ENCODE measurements around the gene VMAC. TPM values are rescaled to one million over a fixed set of nuclear protein-coding genes. Genes with fewer than 3 reads are reported as not detected.
A peak's percentile ranks its signal among the peaks of the same experiment; 100 is the strongest.

VMAC gene
- total RNA-seq, 1 donor from 2014 or later = 4.6 TPM

DNA sequence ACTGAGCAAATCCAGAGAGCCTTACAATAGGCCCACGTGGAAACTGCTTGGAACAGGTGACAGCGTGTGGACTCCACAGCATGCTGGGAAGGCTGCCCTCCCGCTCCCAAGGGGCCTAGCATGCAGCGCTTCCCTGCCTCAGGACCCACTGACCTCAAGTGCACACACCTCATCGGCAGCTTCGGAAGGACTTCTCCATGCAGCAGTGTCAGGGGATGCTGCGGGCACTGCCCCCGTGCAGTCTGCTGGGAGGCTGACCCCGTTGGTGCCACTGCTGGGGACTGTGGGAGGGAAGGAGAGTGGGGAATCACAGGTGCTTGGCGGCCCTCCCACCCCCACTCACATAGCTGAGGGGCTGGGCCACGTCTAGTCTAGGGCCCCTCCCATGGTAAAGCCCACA, 26.6 kb downstream of the VMAC start:
- no peak for DNase-seq

DNA sequence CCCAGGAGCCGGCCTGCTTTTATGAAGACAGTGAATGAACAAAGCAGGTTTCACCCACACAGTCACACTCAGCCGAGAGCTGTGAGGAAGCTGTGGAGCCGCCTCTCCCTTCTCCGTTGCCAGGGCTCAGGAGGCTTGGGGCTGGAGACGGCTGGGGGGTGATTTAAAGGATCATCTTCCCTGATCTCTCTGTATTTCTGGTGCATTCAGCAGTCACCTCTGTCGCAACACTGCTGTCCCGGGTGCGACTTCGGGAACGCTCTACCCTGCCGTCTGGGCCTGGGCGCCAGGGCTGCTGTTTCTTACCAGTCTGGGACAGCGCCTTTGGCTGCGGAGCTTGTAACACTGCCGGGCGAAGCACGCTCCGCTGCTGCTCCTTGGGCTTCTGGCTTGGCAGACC, 27.5 kb downstream of the VMAC start:
- no peak for DNase-seq

DNA sequence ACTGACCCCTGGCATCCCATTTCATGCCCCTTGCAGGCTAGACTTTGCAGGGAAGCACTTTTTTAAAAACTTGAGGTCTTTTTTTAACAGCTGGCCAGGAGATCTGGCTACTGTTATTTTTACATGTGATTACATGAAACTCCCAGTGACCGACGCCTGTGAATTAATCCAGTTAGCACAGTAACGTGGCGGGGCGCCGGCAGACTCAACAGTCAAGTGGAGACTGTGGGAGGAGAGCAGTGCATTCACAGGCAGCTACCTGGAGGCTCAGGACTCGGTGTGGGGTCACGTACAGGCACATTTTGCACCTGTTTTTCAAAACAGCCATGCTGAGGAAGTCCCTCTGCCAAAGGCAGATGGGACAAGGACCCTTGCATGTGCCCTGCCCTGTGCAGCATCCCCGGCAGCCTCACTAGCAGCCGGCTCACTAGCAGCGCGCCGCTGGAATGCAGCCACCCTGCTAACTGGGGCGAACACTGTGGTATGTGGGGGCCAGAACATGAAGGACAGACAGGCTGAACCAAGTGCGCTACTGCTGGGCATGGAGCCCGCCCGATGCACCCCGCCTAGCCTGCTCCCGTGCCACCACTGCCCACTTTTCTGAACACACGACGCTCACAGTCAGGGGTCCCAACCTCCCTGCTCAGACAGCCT, 28.1 kb downstream of the VMAC start:
- no peak for DNase-seq

DNA sequence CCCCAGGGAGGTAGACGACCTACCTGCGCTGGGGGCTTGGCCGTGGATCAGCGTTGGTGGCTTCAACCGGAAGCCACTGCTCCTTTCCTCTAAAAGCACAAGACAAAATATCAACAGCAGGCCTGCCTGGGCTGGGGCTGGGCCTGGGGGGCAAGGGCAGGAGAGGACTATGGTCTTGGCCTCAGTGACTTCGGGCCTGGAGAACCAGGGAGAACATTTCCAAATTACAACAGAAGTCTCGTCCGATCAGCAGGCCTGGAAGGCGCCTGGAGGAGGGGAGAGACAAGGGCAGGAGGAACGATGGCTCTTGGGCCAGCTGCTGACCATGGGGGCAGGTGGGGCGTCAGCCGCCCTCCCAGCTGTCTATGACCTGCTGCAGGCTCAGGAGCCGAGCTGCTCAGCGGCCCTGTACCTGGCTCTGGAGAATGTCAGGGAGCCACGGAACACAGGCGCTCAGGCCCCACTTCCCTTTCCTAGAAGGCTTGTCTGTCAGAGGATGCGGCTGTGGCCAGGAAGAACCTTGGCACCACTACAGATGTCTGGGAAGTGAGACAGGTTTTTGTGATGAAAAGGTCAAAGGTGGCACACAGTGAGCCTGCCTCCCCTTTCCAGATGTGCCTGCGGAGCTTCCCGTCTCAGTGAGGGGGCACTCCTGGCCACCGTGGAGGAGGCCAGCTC, 28.9 kb downstream of the VMAC start:
- no peak for DNase-seq

DNA sequence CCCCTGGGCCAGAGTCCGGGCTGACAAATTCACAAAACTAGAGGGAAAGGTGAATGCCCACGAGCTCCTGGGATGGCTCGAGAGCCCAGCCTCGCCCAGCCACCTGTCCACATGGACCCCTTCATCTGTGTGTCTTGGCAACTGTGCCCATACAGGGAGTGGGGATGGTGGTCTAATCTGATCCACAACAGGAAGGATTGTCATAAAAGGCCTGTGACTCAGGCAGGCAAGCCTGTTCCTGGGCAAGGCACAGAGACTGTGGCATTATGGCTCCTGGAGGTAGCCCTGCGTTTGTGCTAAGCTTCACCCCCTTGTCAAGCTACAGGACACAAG, 29.4 kb downstream of the VMAC start:
- DNase-seq = no peak

DNA sequence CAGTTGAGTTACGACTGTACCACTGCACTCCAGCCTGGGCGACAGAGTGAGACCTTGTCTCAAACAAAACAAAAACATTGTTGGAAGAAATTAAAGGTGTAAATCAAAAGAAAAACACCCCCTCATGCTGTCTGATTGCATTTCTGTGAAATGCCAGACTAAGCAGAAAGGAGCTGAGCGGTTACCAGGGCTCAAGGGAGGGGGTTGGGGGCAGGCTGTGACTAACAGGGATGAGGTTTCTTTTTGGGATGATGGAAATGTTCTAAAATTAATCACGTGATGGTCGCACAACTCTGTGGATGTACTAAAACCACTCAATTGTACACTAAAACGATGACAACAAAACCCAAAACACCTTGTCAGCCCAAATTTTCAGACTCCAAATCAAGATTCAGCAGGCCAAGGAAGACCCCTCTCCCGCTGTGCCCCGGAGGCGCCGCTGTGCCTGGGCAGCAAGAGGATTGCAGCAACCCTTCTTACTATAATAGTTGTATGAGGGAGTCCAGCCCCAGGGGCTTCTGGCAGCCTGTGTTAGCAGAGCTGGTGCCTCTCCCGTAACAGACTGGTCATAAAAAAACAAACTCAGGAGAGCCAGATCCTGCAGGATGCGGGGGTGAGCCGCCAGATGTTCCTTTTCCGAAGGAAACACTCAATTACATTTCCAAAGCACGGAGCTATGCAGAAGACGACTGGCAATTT, 30.3 kb downstream of the VMAC start:
- peak; percentile 29 for DNase-seq

DNA sequence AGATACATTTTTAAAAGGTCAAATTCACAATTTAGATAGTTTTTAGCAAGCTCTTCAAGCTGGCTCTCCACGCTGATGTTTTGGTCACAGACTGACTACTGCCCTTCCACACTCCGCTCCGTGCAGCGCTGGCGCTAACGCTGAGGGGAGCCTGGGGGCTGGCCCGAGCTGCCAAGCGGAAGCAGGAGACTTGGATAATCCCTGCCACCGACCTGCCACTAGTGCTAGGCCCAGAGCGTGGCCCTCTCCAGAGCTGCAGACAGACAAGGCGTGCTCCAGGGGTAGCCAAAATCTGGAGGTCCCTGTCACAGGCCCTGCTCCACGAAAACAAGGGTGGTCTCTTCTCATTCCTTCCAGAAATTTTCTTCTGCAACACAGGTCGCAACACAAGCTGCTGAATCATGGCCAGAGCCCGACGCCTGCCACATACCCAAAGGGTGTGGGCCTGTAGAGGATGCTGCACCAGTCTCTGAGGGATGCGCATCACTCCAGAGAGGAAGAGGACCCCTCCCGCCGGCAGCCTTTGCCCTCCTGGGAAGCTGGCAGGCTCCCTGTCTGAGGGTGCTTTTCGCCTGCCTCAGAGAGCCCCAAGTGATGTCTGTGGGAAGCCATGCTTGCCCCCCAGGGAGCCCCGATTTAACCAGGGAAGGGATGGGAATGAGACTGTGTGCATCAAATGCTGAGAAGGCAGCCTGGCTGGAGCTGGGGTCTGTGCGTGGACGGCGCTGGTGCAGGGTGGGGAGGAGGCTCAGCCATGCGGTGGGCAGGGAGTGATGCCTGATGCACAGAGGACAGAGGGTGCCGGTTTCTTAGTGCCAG, 31.0 kb downstream of the VMAC start:
- DNase-seq = no peak

DNA sequence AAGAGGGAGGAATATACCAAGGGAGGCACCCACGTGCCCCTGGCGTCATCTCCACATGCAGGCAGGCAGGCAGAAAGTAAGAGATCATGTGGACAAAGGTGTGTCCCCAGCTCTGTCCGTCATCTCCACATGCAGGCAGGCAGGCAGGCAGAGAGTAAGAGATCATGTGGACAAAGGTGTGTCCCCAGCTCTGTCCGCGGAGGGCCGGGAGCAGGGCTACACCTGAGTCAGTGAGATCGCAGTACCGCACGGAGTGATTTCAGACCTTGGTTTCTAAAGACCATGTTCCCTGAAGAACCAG, 31.6 kb downstream of the VMAC start:
- no peak for DNase-seq

DNA sequence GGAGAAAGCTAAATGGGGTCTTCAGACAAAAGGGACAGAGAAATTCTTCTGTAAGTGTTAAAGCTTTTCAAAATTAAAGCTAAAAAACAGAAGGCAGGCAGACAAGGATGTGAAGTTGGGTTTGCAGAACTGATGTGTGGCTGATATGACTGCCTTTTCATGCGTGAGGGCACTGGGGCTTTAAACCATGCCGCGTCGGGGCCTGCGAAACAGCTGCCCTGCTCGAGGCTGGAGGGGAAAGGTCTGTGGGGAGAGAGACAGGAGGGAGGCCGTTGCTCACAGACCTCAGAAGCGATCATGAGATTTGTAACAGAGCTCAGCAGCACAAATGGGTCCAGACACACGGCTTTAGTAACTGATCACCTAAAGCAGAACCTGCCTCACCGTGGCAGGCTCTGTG, 32.9 kb downstream of the VMAC start:
- DNase-seq = no peak

DNA sequence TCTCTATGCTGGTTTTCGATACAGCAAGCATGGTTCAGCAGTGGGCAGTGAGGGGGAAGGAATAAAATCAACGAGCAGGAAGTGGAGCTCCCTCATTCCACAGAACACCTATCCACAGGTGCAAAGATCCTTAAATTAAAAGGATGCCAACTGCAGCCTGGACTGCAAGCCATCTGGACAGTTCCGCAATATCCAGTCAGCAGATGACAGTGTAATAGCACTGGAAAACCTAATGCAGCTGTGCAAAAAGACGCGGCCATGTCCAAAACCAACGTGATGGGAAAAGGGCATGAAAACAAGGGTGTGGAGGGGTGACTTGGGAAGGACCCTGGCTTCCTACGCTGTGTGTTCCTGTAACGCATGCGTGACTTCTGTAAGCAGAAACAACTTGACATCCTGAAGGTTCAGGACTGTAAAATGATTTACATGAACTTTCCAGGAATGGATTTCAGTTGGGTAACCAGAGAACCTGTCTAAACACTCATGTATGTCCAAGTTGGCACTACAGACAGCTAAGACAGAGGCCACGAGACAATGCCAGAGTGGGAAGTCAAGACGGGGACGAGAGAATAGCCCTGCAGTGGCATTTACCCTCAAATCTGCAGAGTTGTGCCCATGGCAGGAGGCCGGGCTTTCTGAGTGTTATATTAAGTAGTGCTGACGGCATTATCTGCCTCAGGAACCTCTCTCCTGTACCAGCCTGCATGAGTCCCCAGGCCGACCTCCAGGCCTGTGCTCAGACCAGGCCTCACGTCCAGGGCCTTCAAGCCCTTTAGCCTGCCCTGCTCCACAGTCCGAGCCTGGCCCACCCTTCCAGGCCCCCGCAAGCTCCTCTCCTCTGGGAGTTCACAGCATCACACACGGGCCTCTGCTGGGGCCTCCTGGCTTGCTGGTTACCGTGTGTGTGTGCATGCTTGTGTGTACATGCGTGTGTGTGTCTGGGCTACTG, 35.9 kb downstream of the VMAC start:
- DNase-seq = no peak

DNA sequence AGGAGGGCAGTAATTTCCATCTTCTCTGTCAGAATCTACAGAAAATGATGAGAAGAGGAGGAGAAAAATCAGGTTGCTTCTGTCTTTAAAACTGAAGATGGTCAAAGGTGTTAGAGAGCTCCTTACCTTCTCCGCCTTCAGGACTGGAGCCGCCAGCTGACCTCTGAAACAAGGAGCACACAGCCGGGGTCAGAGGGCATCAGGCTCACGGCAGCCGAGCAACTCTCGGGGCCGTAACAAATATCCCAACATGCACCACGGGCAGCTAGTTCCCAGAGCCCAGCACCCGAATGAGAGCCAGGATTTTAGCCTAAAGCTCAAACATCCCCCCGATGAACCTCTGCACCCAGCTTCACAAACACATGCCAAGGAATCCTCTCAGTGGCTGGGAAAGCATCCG, 37.0 kb downstream of the VMAC start:
- no peak for DNase-seq

DNA sequence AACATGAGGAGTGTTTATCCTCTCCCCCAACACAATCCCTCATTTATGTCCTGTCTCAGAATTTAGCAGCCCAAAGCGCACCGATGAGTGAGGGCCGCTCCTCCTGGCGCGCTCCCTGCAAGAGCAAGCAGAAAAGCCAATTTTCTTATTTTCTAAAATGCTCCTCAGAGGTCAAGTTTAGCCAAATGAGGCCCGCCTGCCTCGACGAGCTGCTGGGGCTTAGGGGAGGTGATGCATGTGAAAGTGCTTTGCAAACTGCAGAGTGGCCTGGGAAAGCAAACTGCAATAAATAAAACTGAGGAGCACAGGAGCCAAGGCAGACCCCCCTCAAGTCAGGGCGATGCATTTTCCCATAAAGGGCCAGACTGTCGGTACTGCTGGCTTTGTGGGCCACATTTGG, 38.4 kb downstream of the VMAC start:
- DNase-seq = no peak

DNA sequence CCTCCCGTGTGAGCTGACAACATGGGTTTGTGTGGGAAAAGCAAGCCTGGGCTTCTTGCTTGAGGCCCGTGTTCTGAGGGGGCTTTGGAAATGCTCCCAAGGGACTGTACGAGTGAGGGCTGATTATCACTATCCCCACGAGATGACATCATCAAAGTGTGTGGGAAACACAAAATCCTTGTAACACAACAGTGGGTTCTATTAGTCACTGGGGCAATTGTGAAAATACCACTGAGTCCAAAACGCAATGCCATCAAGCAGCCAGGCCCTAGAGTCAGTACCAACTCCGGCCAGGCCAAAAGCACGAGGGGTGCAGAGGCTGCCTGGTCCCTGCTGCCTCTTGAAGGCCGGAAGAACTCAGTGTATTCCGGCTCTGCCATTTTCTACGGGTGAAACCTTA, 39.0 kb downstream of the VMAC start:
- no peak for DNase-seq

DNA sequence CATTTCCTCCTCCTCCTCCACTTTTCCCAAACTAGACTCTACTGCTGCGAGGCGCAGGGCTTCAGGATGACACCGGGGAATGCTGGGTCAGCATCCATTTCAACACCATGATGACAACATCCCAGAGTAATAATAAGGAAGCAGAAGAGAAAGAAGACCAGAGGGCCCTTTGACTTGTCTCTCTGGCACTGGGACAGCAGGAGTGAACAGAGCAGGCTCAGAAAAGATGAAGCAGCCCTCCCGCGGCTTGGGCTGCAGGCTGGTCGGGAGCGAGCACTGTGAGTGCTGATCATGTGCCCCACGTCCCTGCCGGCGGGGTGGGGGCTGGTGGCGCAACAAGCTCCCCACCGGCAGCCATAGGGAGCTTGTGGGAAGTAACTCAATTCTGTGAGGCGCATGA, 42.8 kb downstream of the VMAC start:
- DNase-seq = no peak

DNA sequence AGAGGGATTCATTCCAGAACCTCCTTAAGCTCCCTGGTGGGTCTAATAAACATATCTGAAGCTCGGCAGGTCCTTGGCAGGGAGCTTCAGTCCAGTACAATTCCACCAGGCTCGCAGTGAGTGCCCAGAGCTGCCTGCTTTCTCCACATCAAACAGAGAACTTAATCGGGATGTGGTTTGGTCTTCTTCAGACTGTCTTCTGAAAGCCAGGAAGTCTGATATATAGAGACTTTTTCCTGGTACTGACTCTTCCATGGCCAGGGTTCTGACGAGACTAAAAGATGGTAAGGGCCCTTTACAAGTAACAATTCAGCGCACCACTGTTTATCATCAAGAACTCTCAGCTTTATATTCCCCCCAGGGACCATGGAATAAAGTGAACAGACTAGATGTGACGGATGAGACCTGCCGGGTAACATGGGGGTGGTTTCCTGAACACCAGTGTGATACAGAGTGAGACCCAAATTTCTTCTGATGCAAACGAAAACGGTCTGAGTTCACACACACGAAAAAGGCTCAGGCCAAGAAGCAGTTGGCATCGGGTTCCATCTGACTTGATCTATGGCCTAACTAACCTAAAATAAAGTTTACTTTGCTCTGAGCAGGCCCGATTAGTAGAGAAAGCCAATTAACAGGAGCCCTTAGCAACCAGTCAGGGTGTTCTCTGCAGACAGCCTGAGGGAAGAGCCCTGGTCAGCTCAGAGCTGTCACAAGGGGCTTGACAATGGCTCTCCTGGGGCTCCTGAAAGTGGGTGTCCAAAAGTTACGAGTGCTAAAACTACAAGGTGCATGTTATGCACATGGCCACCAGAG, 44.3 kb downstream of the VMAC start:
- no peak for DNase-seq

DNA sequence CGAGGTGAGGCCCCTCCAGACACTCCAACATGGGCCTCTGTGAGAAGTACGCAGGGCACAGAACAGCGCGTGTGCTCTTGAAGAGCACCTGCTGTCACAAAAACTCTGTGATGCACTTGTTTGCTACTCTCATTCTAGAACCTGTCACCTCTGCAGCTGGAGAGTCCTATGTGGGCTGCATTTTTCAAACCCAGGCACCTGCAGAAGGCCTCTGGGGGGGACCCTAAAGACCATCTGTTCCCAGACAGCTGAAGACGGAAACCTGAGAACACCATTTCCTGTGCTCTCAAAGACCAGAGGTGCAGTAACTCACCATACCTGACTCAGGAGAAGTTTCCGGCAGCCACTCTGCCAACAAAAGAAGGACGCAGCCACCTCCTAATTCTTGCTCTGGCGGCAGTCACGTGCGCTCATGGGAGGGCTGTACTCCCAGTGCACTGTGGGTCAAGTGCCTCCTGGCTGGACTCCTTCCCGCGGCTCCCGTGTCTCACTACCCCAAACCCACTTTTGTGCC, 45.2 kb downstream of the VMAC start:
- DNase-seq = no peak

DNA sequence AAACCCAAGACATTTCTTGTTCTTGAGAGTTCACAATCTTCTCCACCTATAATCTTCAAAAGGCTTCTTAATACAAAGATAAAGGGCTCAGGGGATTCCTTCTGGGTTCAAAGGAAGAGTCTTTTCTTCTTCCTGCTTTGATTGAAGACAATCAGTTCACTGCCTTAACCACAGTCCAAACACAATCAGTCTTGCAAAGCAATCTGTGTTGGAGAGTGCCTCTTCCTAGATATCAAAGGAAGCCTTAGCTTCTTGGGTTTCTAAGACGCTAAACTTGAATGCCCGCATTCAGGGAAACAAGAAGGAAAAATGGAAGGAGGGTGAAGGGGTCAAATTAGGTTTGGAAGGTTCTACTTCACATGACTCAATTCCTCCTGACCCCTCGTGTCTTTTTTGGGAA, 46.1 kb downstream of the VMAC start:
- no peak for DNase-seq

DNA sequence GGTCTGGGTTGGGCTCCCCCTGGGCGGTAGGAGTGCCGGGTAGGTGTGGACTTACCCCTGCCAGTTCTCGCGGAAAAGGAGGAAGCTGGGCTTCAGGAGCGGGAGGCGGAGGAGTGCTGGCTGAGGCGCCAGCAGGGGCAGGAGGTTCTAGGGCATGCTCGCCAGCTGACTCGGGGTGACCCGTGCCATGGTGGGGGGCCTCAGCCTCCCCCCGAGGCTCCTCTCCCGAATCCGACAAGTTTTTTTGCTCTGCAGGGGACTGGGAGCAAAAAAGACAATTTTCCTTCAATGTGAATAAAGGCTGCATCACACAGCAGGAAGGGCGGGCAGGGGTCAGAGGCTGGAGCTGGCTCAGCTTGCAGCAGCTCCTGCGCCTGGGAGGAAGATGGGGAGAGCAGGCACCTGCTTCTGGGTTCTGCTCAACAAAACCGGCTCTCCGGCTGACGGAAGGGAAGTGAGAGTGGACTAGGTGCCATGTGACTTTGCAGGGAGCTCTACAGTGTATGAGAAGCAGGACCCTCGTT, 46.7 kb downstream of the VMAC start:
- DNase-seq = no peak

DNA sequence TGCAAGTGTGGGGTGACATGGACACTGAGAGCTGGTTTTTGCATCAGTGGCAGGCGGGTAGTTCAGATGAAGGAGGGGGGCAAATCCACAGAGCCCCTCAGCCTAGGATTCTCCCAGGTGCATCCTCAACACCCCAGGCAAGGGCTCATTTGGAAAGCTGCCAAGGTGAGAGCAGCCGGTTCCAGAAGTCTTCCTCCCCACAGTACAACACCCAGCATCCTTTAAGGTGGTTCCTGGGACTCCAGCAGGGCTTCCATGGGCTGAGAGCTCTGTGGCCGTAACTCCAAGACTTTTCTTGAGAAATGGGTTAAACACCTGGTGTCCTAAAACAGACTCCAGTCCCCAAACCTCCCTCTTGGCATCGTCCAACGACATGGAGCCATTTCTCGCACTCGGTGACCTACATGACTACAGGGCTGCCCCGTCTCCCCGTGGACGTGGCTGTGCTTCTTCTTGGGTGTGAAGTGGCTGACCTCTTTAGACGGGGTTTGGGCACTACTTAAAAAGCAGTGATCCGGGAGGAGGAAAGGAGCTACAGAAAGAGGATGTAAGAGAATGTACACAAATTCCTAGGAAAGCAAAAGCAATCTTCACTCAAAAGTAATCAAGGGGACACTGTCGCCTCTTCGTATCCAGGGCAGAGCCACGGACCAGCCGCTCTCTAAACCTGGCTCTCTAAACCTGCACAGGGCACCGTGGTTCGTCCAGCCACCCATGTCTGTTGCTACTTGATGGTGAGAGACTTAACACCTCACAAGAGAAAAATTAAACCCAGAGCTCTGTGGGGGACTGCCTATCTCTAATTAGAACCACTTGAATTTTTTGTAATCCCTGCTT, 47.7 kb downstream of the VMAC start:
- no peak for DNase-seq
